IPS DF 19.7 (cell line): ENCODE data around the gene PCBP4.

Experiments
- DNase-seq: peaks from one replicate; pipeline ENCODE4 v3.0.0-alpha.2; 2013; ENCODE audit warnings: low read depth, low spot score

PCBP4 gene

DNA sequence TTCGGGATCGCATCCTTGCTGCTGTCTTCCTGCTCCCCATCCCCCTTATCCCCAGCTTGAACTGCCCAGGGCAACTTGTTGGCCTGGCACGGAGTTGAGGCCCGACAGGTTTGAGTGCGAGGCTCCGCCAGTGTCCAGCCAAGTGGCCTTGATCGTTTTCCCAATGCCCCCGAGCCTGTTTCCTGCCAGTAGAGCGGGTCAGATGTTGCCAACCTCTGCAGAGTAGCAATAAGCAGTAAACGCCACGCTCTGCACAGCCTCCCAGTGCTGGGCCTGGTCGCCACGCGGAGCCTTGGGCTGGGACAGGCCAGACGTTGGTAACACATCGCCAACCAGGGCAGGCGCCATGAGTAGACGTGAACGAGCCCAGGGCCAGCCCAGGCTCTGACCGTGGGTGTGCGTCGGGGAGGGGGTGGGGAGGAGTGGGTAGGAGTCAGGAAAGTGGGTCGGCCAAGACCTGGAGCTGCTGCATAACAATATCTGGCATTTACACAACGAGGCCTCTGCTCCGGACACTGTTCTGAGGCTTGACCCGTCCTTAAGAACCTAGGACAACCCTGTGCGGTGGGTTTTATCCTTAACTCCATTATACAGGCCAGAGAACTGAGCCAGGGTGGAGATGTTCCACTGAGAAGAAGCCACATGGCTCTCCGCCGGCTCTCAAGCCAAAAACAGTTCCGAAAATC lies 7.2 kb upstream of the PCBP4 start:
- DNase-seq, result no peak

DNA sequence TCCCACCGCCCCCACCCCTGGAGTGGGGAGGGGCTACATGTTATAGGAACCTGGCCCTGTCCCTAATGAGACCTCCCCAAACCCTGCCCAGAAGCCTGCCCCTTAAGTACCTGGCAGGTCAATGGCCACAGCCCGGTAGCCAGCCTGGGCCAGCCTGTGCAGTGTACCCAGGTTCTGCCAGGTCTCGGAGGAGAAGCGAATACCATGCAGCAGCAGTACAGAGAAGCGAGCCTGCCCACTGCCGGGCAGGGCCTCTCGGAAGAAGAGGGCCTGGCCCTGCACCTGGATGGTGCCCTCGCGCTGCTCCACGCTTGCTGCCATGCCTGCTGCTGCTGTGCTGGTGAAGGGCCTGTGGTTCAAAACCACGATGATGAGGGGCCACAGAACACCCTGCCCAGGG lies 4.1 kb upstream of the PCBP4 start:
- no peak for DNase-seq

GRCh38 chr3:51970606-51971300 lies 3.5 kb upstream of the PCBP4 start:
- no peak for DNase-seq

GRCh38 chr3:51969841-51970240 lies 2.6 kb upstream of the PCBP4 start:
- DNase-seq, result no peak

DNA sequence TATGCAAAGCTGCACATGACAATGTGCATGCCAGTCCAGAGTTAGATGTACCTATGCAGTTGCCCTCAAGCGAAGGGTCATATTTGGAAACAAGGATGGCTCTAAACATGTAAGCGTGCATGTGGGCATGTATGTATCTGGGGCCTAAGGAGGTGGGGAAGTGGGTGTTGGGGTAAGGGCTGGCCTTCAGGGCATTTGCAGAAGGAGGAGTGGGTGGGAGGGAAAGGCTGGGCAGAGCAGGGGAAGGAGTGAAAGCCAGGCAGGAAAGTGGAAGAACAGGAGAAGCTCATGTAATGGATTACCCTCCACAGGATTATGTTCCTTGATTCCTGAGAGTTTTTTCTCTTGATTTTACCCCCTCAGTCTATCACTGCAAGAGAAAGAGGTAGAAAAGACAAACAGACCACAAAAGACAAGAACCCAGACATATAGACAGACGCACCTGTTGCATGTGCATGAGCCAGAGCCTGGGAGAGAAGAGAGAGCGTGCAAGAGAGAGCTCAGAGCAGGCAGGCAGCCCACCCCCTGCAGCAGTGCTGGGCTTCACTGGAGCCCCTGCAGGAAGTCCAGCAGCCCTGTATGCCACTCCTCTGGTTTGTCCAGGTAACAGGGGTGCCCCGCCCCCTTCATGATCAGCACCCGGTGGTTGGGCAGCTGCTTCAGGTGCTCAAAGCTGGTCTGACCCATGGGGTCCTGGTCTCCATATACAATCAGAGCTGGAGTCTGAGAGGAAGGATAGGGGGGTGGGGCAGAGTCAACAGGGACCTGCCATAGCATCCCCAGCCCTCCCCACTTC lies 1.8 kb upstream of the PCBP4 start:
- no peak for DNase-seq

DNA sequence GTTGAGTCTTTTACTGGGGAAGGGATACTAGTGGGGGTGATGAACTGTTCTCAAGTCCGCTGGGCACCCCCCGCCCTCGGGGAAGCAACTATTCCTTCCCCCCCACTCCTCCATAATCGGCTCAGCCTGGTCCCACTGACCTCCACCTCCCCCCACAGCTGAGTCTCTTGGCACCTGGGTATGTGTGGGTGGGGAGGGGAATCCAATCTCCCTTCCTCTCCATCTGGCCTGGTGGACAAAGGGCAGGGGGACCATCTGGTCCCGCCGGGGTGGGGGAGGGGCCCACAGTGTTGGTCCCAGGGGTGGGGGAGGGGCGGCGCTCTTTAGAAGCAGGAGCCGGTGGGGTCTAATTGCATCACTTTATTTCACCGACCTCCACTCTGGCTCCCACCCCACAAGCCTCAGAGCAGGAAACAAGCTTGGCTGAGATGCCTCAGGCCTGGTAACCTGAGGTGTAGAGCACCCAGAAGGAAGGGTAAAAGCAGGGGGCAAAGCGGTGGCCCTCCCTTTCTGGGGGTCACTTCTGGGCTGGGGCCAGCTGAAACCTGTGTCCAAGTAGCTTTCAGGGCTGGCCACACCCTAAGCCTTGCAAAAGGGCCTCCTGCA lies 1.0 kb upstream of the PCBP4 start:
- DNase-seq, result no peak

DNA sequence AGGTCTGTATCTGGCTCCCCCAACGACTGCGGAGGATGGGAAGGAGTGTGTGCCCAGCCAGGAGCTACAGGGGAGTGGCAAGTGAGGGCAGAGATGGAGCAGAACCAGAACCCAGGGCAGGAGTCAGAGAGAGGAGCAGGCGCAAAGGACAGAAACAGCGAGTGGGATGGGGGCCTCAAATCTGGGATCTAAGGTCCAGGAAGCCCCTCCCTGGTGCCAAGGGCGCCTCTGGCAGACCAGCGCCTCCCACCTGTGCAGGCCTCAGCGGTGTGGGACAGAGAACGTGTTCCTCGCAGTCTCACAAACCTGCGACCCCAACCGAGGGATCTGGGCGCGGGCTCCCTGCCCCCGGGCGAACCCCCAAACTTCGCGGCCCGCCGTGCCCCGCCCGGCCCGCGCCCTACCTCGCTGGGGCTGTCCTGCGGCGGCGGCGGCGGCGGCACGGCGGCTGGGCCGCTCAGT lies 301 bp downstream of the PCBP4 start:
- no peak for DNase-seq

- DNase-seq, result no peak
These were observed 768 bp downstream of the PCBP4 start for GRCh38 chr3:51966486-51966885.

DNA sequence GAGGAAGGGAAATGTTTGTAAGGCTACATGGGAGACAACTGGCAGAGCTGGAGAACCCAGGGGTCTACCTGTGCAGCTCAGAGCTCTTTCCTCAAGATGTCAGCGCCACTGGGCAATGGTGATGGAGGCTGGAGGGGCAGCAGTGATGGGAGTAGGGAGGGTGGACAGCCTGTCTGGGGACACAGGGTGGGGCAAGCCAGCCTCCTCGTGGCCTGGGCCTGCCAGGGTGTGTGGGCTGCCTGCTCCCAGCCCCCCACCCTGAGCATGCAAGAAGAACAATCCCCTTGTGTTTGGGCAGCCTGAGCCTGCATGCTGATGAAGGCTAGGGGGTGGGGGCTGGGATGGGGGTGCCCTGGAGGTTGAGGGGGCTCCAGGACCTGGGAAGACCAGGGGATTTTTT lies 1.2 kb downstream of the PCBP4 start:
- DNase-seq, result no peak

DNA sequence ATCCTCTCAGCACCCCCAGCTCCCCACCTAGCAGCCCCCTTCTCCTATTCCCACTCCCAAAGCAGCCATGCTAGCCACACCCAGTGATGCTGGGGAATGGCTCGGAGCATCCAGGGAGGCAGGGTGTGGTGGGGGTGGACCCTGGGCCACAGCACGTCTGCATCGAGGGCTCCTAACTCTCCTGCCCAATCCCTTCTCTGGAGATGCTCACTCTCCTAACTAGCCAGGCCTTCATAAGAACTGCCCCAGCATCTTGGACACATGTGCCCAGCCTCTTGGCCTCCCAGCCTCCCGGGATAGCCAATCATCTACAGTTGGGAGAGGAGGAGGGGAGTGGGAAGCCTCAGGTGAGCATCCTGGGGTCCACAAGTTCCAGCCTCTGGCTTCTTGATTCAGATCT lies 2.7 kb downstream of the PCBP4 start:
- no peak for DNase-seq

GRCh38 chr3:51963951-51964451 lies 3.3 kb downstream of the PCBP4 start:
- no peak for DNase-seq

GRCh38 chr3:51962854-51963530 lies 4.3 kb downstream of the PCBP4 start:
- no peak for DNase-seq

- no peak for DNase-seq
These were observed 5.4 kb downstream of the PCBP4 start for GRCh38 chr3:51961602-51962569.

DNA sequence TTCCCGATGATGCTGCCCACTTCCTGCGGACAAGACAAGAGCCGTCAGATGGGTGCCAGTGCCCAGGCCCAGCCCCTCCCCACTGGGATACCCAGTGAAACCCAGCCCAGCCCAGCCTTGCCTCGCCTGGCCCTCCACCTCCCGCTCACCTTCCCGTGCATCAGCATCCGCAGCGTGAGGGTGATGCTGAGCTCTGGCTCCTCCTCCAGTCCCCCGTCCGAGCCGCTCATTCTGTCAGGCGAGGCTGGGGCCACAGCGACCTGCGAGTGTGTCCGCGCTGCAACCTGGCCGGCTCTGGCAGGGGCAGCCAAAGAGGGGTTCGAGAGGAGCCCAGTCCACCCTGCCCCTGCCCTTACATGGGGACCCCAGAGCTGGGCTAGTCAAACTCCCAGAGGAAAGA lies 6.2 kb downstream of the PCBP4 start:
- DNase-seq, result no peak

DNA sequence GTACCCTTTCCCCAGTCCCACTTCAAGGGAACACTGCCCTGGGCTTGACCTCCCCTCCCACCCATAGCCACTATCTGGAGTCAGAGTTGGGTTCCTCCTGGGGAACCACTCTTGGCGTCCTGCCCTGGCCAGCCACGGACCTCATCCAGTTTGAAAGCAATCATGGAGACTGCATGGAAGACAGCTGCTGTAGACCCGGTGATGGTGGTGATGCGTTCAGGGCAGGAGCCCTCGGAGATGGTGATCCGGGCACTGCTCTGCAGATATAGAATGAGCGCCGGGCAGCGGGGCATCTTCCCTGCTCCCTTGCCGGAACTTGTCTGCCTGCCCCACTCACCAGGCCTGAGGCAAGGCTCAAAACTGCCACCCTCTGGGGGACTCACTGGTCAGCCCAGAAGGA lies 6.9 kb downstream of the PCBP4 start:
- no peak for DNase-seq

DNA sequence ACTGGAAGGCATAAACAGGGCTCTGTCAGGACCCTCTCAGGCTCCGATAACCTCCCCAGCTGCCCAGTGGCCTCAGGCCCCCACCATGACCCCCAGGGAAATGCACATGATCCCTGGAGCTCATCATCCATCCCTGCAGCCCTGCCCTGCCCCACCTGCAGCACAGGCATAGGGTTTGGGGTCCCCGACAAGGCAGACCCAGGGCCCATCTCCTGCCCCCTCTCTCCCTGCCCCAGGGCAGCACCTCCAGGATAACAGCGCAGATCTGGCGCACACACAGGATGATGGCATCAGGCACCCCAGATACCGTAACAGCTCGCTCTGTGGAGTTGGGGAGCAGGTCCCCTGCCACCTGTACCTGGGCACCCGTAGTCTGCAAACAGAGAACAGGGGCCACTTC lies 7.6 kb downstream of the PCBP4 start:
- DNase-seq, result no peak

GRCh38 chr3:51958603-51959521 lies 8.4 kb downstream of the PCBP4 start:
- no peak for DNase-seq

GRCh38 chr3:51957520-51958205 lies 9.6 kb downstream of the PCBP4 start:
- no peak for DNase-seq
